NCI-H1436 (cell line): ENCODE data around the gene KLHL6.
"Not testable (repeated sequence)": the region's sequence is repeated elsewhere in the genome, so short reads cannot be mapped to it uniquely, and the experiment has no call there.

Source experiments
- DNase-seq: peaks from one replicate; lab custom pipeline; 2025; lab: John Stamatoyannopoulos, UW

Gene KLHL6

GRCh38 chr3:183447206-183448001, 108.1 kb downstream of the KLHL6 start:
- DNase-seq, result peak; percentile 96

GRCh38 chr3:183446838-183447205, 108.7 kb downstream of the KLHL6 start:
- DNase-seq, result no peak

GRCh38 chr3:183444748-183445147, 110.8 kb downstream of the KLHL6 start:
- no peak for DNase-seq

GRCh38 chr3:183443395-183444385, 111.8 kb downstream of the KLHL6 start:
- DNase-seq, result no peak

GRCh38 chr3:183442994-183443393, 112.5 kb downstream of the KLHL6 start:
- no peak for DNase-seq

- DNase-seq, result not testable (repeated sequence)
Observed at GRCh38 chr3:183440521-183440920, 115.0 kb downstream of the KLHL6 start.

GRCh38 chr3:183439515-183439914, 116.0 kb downstream of the KLHL6 start:
- no peak for DNase-seq

- no peak for DNase-seq
Observed at GRCh38 chr3:183438735-183439134, 116.8 kb downstream of the KLHL6 start.

GRCh38 chr3:183437666-183438564, 117.6 kb downstream of the KLHL6 start:
- no peak for DNase-seq
